ENCODE data around the gene ST6GAL1. TPM values are rescaled to one million over a fixed set of nuclear protein-coding genes. Genes with fewer than 3 reads are reported as not detected.

ST6GAL1 gene
- total and polyA plus RNA-seq, 10 of the 15 experiments (the other 5 are each of a cell fraction or from before 2014, with no cell fraction given), result 74.2 to 248 (median 149) TPM

GRCh38 chr3:187125319-187126031 is 195.1 kb downstream of the ST6GAL1 start (continued):
- TF ChIP-seq, protein P1, sequence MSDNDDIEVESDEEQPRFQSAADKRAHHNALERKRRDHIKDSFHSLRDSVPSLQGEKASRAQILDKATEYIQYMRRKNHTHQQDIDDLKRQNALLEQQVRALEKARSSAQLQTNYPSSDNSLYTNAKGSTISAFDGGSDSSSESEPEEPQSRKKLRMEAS (IDR thresholded peaks at IDR 0.05; ENCODE audit: low read depth, low read length), result no peak
- peak; percentile 62 for TF ChIP-seq IKZF1 (conservative IDR thresholded peaks at IDR 0.05)
- TF ChIP-seq LARP7 (IDR thresholded peaks at IDR 0.05), result no peak
- TF ChIP-seq ZBTB4 (CRISPR knock-in tag; IDR thresholded peaks at IDR 0.05), result no peak
- peak; percentile 45; the same call in 1 of the 2 replicates for TF ChIP-seq TCF3 (IDR thresholded peaks at IDR 0.05; ENCODE audit: borderline replicate concordance, insufficient read depth, low read depth, low read length)
- TF ChIP-seq TCF12 (IDR thresholded peaks at IDR 0.05; ENCODE audit: low read depth, low read length), result peak; percentile 89
- no peak for TF ChIP-seq MYB (IDR thresholded peaks at IDR 0.05; ENCODE audit: borderline replicate concordance, low read depth, low read length)
- TF ChIP-seq, protein P2, sequence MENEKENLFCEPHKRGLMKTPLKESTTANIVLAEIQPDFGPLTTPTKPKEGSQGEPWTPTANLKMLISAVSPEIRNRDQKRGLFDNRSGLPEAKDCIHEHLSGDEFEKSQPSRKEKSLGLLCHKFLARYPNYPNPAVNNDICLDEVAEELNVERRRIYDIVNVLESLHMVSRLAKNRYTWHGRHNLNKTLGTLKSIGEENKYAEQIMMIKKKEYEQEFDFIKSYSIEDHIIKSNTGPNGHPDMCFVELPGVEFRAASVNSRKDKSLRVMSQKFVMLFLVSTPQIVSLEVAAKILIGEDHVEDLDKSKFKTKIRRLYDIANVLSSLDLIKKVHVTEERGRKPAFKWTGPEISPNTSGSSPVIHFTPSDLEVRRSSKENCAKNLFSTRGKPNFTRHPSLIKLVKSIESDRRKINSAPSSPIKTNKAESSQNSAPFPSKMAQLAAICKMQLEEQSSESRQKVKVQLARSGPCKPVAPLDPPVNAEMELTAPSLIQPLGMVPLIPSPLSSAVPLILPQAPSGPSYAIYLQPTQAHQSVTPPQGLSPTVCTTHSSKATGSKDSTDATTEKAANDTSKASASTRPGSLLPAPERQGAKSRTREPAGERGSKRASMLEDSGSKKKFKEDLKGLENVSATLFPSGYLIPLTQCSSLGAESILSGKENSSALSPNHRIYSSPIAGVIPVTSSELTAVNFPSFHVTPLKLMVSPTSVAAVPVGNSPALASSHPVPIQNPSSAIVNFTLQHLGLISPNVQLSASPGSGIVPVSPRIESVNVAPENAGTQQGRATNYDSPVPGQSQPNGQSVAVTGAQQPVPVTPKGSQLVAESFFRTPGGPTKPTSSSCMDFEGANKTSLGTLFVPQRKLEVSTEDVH (IDR thresholded peaks at IDR 0.05; ENCODE audit: low read depth, partially characterized antibody), result no peak
- no peak for TF ChIP-seq KLF5 (IDR thresholded peaks at IDR 0.05; ENCODE audit: partially characterized antibody)
- TF ChIP-seq, protein P3, sequence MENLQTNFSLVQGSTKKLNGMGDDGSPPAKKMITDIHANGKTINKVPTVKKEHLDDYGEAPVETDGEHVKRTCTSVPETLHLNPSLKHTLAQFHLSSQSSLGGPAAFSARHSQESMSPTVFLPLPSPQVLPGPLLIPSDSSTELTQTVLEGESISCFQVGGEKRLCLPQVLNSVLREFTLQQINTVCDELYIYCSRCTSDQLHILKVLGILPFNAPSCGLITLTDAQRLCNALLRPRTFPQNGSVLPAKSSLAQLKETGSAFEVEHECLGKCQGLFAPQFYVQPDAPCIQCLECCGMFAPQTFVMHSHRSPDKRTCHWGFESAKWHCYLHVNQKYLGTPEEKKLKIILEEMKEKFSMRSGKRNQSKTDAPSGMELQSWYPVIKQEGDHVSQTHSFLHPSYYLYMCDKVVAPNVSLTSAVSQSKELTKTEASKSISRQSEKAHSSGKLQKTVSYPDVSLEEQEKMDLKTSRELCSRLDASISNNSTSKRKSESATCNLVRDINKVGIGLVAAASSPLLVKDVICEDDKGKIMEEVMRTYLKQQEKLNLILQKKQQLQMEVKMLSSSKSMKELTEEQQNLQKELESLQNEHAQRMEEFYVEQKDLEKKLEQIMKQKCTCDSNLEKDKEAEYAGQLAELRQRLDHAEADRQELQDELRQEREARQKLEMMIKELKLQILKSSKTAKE (IDR thresholded peaks at IDR 0.05; ENCODE audit: low read depth, poor library complexity, severe bottlenecking), result no peak
- no peak for TF ChIP-seq RBBP5 (conservative IDR thresholded peaks at IDR 0.05)
- TF ChIP-seq MTA2 (IDR thresholded peaks at IDR 0.05; ENCODE audit: low read depth), result 0 out of 2 replicates have a peak, but pooled peaks have one; percentile 19
- no peak for TF ChIP-seq POLR2A (IDR thresholded peaks at IDR 0.05; ENCODE audit: low read depth, low read length)
- no peak for TF ChIP-seq SMAD5 (IDR thresholded peaks at IDR 0.05; ENCODE audit: low read depth)
- no peak for TF ChIP-seq SREBF1 (IDR thresholded peaks at IDR 0.05; ENCODE audit: low read length)
- TF ChIP-seq, protein P4, sequence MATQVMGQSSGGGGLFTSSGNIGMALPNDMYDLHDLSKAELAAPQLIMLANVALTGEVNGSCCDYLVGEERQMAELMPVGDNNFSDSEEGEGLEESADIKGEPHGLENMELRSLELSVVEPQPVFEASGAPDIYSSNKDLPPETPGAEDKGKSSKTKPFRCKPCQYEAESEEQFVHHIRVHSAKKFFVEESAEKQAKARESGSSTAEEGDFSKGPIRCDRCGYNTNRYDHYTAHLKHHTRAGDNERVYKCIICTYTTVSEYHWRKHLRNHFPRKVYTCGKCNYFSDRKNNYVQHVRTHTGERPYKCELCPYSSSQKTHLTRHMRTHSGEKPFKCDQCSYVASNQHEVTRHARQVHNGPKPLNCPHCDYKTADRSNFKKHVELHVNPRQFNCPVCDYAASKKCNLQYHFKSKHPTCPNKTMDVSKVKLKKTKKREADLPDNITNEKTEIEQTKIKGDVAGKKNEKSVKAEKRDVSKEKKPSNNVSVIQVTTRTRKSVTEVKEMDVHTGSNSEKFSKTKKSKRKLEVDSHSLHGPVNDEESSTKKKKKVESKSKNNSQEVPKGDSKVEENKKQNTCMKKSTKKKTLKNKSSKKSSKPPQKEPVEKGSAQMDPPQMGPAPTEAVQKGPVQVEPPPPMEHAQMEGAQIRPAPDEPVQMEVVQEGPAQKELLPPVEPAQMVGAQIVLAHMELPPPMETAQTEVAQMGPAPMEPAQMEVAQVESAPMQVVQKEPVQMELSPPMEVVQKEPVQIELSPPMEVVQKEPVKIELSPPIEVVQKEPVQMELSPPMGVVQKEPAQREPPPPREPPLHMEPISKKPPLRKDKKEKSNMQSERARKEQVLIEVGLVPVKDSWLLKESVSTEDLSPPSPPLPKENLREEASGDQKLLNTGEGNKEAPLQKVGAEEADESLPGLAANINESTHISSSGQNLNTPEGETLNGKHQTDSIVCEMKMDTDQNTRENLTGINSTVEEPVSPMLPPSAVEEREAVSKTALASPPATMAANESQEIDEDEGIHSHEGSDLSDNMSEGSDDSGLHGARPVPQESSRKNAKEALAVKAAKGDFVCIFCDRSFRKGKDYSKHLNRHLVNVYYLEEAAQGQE (IDR thresholded peaks at IDR 0.05; ENCODE audit: low read depth, low read length), result no peak
- no peak for TF ChIP-seq ZNF384 (IDR thresholded peaks at IDR 0.05; ENCODE audit: borderline replicate concordance, low read depth, low read length)
- TF ChIP-seq CBFB (IDR thresholded peaks at IDR 0.05; ENCODE audit: low read depth), result no peak
- TF ChIP-seq ZZZ3 (IDR thresholded peaks at IDR 0.05; ENCODE audit: control insufficient read depth, insufficient read length, low read depth), result no peak

All from GM12878 (cell line).